HEK293 (cell line): ENCODE data around the gene UBA7.

Experiments used
- CTCF ChIA-PET: fragments of 350-600 bp; formaldehyde crosslinking; extraction: SDS; loops from one replicate; lab custom pipeline; 2021; ENCODE audit warnings: antibody characterized with exemption; lab: Yijun Ruan, JAX
- POLR2A ChIA-PET: fragments of 300-600 bp; formaldehyde crosslinking; extraction: SDS; loops from one replicate; lab custom pipeline; 2020; ENCODE audit warnings: antibody characterized with exemption, inconsistent platforms; lab: Yijun Ruan, JAX
- H3K27ac ChIP-seq: fragments of 200-500 bp; sonication (Bioruptor generic); 2 replicates; pipeline ENCODE4 v1.5.1; 2014; ENCODE audit warnings: low read depth, low read length, control low read depth, inconsistent platforms; ENCODE audit errors: extremely low read depth
- H3K36me3 ChIP-seq, 2 experiments: fragments of 200-500 bp in 1 of 2; sonication (Bioruptor generic) in 1 of 2; 1 replicate in 1 of 2; 2 replicates in 1 of 2; pipeline ENCODE4 v1.5.1; 2014 to 2017; ENCODE audit warnings: inconsistent platforms in 2 of 2, low read length in 2 of 2; ENCODE audit not compliant: control insufficient read depth in 2 of 2, insufficient read depth in 1 of 2
- H3K4me1 ChIP-seq: fragments of 200-500 bp; sonication (Bioruptor generic); 2 replicates; pipeline ENCODE4 v1.5.1; 2014; ENCODE audit warnings: mild to moderate bottlenecking, low read length, inconsistent platforms; ENCODE audit not compliant: control insufficient read depth, insufficient read depth
- H3K4me3 ChIP-seq: 2 replicates; pipeline ENCODE4 v1.5.1; 2011; ENCODE audit warnings: low read depth, mild to moderate bottlenecking, control low read depth, low read length, moderate library complexity
- H3K9me3 ChIP-seq: fragments of 200-500 bp; sonication (Bioruptor generic); 2 replicates; pipeline ENCODE4 v1.5.1; 2014; ENCODE audit warnings: low read depth, low read length, inconsistent platforms; ENCODE audit not compliant: control insufficient read depth, insufficient read depth
- GLIS1 ChIP-seq: fragments of 450-650 bp; formaldehyde crosslinking; IDR thresholded peaks from 2 replicates; pipeline ENCODE4 v1.5.1; 2016; ENCODE audit warnings: missing biosample characterization, missing genetic modification characterization
- KLF16 ChIP-seq: fragments of 450-650 bp; formaldehyde crosslinking; IDR thresholded peaks from 2 replicates; pipeline ENCODE4 v1.5.1; 2017; ENCODE audit warnings: missing biosample characterization, missing genetic modification characterization
- KLF8 ChIP-seq: fragments of 450-650 bp; formaldehyde crosslinking; IDR thresholded peaks from 2 replicates; pipeline ENCODE4 v1.5.1; 2016; ENCODE audit warnings: missing biosample characterization, missing genetic modification characterization
- SCRT2 ChIP-seq: fragments of 450-650 bp; formaldehyde crosslinking; IDR thresholded peaks from 2 replicates; pipeline ENCODE4 v1.5.1; 2016; ENCODE audit warnings: missing biosample characterization, missing genetic modification characterization
- SP2 ChIP-seq: fragments of 450-650 bp; formaldehyde crosslinking; IDR thresholded peaks from 2 replicates; pipeline ENCODE4 v1.5.1; 2016; ENCODE audit warnings: missing biosample characterization, missing genetic modification characterization
- ZBTB17 ChIP-seq: fragments of 450-650 bp; formaldehyde crosslinking; IDR thresholded peaks from 2 replicates; pipeline ENCODE4 v1.5.1; 2016; ENCODE audit warnings: missing biosample characterization, missing genetic modification characterization
- ZBTB7A ChIP-seq: fragments of 450-650 bp; formaldehyde crosslinking; IDR thresholded peaks from 2 replicates; pipeline ENCODE4 v1.5.1; 2016; ENCODE audit warnings: low read depth, missing biosample characterization, missing genetic modification characterization
- ZBTB8A ChIP-seq: fragments of 450-650 bp; formaldehyde crosslinking; IDR thresholded peaks from 2 replicates; pipeline ENCODE4 v1.5.1; 2016; ENCODE audit warnings: missing biosample characterization, missing genetic modification characterization
- ZEB2 ChIP-seq: fragments of 450-650 bp; formaldehyde crosslinking; IDR thresholded peaks from 2 replicates; pipeline ENCODE4 v1.5.1; 2016; ENCODE audit warnings: missing biosample characterization, missing genetic modification characterization
- ZFP41 ChIP-seq: fragments of 450-650 bp; formaldehyde crosslinking; IDR thresholded peaks from 2 replicates; pipeline ENCODE4 v1.5.1; 2016; ENCODE audit warnings: missing biosample characterization, missing genetic modification characterization, borderline replicate concordance
- ZNF2 ChIP-seq: fragments of 450-650 bp; formaldehyde crosslinking; IDR thresholded peaks from 2 replicates; pipeline ENCODE4 v1.5.1; 2016; ENCODE audit warnings: missing biosample characterization, missing genetic modification characterization
- ZNF202 ChIP-seq: fragments of 450-650 bp; formaldehyde crosslinking; IDR thresholded peaks from 2 replicates; pipeline ENCODE4 v1.5.1; 2016; ENCODE audit warnings: missing biosample characterization, missing genetic modification characterization, borderline replicate concordance
- ZNF23 ChIP-seq: fragments of 450-650 bp; formaldehyde crosslinking; IDR thresholded peaks from 2 replicates; pipeline ENCODE4 v1.5.1; 2016; ENCODE audit warnings: missing biosample characterization, missing genetic modification characterization, borderline replicate concordance
- ZNF433 ChIP-seq: fragments of 450-650 bp; formaldehyde crosslinking; IDR thresholded peaks from 2 replicates; pipeline ENCODE4 v1.5.1; 2016; ENCODE audit warnings: missing biosample characterization, missing genetic modification characterization, low read depth
- ZNF473 ChIP-seq: fragments of 450-650 bp; formaldehyde crosslinking; IDR thresholded peaks from 2 replicates; pipeline ENCODE4 v1.5.1; 2017; ENCODE audit warnings: missing biosample characterization, missing genetic modification characterization
- ZNF501 ChIP-seq: fragments of 450-650 bp; formaldehyde crosslinking; IDR thresholded peaks from 2 replicates; pipeline ENCODE4 v1.5.1; 2016; ENCODE audit warnings: missing biosample characterization, missing genetic modification characterization
- ZNF514 ChIP-seq: fragments of 450-650 bp; formaldehyde crosslinking; IDR thresholded peaks from 2 replicates; pipeline ENCODE4 v1.5.1; 2016; ENCODE audit warnings: missing biosample characterization, missing genetic modification characterization
- ZNF629 ChIP-seq: fragments of 450-650 bp; formaldehyde crosslinking; IDR thresholded peaks from 2 replicates; pipeline ENCODE4 v1.5.1; 2017; ENCODE audit warnings: missing biosample characterization, missing genetic modification characterization
- ZNF654 ChIP-seq: fragments of 450-650 bp; formaldehyde crosslinking; IDR thresholded peaks from 2 replicates; pipeline ENCODE4 v1.5.1; 2016; ENCODE audit warnings: low read depth, missing biosample characterization, missing genetic modification characterization
- ZSCAN30 ChIP-seq: fragments of 450-650 bp; IDR thresholded peaks from 2 replicates; pipeline ENCODE4 v1.5.1; 2018; ENCODE audit warnings: missing biosample characterization, mild to moderate bottlenecking, missing genetic modification characterization, moderate library complexity
- TF ChIP-seq, protein P1 (sequence below): fragments of 450-650 bp; formaldehyde crosslinking; IDR thresholded peaks from 2 replicates; pipeline ENCODE4 v1.5.1; 2016; ENCODE audit warnings: missing biosample characterization, missing genetic modification characterization
- TF ChIP-seq, protein P2 (sequence below): fragments of 450-650 bp; formaldehyde crosslinking; IDR thresholded peaks from 2 replicates; pipeline ENCODE4 v1.5.1; 2016; ENCODE audit warnings: missing biosample characterization, missing genetic modification characterization
- TF ChIP-seq, protein P3 (sequence below): fragments of 450-650 bp; formaldehyde crosslinking; IDR thresholded peaks from 2 replicates; pipeline ENCODE4 v1.5.1; 2016; ENCODE audit warnings: missing biosample characterization, missing genetic modification characterization

The UBA7 gene

DNA sequence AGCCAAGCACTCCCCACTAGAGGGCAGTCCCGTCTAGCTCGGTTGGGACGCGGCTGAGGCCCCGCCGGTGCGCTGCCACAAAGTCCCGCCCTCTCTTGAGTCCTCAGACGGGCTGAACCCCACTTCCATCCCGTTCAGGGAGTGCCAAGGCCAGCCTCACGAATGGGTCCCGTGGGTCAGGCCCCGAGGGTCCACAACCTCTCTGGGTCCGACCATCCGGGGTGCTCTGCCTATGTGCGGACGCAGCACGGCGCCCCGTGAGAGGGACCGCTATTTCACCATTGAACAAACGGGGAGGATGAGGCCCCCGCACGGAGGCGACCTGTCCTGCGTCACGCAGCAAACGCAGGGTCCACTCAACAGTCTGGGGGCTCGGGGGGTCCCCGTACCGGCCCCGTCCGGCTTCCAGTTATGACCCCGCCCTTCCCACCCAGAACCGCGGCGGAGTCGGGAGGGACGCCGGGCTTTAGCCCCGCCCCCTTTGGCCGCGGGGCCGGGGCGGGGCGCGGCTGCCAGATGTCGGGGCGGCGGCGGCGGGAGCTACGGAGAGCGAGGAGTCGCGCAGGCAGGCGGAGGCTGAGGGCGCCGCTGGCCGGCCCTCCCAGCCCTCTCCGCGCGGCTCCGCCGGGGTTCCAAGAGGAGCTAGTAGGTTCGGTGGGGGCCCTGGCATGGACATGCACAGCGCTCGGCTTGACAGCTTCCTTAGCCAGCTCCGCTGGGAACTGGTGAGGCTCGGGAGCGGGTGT lies 10.9 kb downstream of the UBA7 start, which contains the start of gene INKA1 (continued):
- peak; percentile 33 for TF ChIP-seq ZBTB8A (tag by site-specific recombination)
- TF ChIP-seq ZBTB7A (tag by site-specific recombination), result peak; percentile 47; the same call in 1 of the 2 replicates
- TF ChIP-seq, protein P1, sequence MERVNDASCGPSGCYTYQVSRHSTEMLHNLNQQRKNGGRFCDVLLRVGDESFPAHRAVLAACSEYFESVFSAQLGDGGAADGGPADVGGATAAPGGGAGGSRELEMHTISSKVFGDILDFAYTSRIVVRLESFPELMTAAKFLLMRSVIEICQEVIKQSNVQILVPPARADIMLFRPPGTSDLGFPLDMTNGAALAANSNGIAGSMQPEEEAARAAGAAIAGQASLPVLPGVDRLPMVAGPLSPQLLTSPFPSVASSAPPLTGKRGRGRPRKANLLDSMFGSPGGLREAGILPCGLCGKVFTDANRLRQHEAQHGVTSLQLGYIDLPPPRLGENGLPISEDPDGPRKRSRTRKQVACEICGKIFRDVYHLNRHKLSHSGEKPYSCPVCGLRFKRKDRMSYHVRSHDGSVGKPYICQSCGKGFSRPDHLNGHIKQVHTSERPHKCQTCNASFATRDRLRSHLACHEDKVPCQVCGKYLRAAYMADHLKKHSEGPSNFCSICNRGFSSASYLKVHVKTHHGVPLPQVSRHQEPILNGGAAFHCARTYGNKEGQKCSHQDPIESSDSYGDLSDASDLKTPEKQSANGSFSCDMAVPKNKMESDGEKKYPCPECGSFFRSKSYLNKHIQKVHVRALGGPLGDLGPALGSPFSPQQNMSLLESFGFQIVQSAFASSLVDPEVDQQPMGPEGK, result peak; percentile 68
- no peak for TF ChIP-seq SCRT2 (tag by site-specific recombination)
- no peak for TF ChIP-seq ZNF23
- TF ChIP-seq, protein P2, sequence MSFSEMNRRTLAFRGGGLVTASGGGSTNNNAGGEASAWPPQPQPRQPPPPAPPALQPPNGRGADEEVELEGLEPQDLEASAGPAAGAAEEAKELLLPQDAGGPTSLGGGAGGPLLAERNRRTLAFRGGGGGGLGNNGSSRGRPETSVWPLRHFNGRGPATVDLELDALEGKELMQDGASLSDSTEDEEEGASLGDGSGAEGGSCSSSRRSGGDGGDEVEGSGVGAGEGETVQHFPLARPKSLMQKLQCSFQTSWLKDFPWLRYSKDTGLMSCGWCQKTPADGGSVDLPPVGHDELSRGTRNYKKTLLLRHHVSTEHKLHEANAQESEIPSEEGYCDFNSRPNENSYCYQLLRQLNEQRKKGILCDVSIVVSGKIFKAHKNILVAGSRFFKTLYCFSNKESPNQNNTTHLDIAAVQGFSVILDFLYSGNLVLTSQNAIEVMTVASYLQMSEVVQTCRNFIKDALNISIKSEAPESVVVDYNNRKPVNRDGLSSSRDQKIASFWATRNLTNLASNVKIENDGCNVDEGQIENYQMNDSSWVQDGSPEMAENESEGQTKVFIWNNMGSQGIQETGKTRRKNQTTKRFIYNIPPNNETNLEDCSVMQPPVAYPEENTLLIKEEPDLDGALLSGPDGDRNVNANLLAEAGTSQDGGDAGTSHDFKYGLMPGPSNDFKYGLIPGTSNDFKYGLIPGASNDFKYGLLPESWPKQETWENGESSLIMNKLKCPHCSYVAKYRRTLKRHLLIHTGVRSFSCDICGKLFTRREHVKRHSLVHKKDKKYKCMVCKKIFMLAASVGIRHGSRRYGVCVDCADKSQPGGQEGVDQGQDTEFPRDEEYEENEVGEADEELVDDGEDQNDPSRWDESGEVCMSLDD, result peak; percentile 96
- 0 out of 2 replicates have a peak, but pooled peaks have one; percentile 28 for TF ChIP-seq ZSCAN30 (tag by site-specific recombination)
- peak; percentile 57 for TF ChIP-seq SP2 (tag by site-specific recombination)
- TF ChIP-seq ZNF514, result no peak
- peak; percentile 64; the same call in 1 of the 2 replicates for TF ChIP-seq KLF16 (tag by site-specific recombination)
- peak; percentile 72 for TF ChIP-seq ZNF654
- TF ChIP-seq GLIS1 (tag by site-specific recombination), result peak; percentile 28; the same call in 1 of the 2 replicates
- no peak for TF ChIP-seq ZNF473 (tag by site-specific recombination)
- TF ChIP-seq ZBTB17 (tag by site-specific recombination), result peak; percentile 57; the same call in 1 of the 2 replicates
- no peak for TF ChIP-seq ZNF202 (tag by site-specific recombination)
- peak; percentile 76; the same call in 1 of the 2 replicates for TF ChIP-seq ZEB2 (tag by site-specific recombination)
- peak; percentile 46; the same call in 1 of the 2 replicates for TF ChIP-seq KLF8 (tag by site-specific recombination)
- TF ChIP-seq ZFP41, result no peak
- 0 out of 2 replicates have a peak, but pooled peaks have one; percentile 40 for TF ChIP-seq ZNF629 (tag by site-specific recombination)
- peak; percentile 92 for TF ChIP-seq ZNF2 (tag by site-specific recombination)
- TF ChIP-seq ZNF501 (tag by site-specific recombination), result peak; percentile 68; the same call in 1 of the 2 replicates

DNA sequence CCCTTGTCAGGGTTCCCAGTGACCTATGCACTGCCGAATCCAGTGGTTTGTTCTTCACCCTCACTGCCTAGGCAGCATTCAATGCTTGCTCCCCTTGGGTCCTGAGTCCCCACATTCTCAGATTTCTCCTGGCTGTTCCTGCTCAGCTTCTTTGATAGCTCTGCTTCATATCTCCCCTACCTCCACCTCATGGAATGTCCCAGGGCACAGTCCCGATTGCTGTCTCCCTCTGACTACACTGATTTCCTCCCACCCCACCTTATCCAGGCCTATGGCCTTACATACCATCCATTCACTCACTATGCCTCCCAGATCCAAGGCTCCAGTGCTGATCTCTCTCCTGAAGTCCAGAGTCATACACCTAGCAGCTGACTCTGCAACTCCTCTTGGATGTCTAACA lies 12.6 kb downstream of the UBA7 start:
- H3K9me3 ChIP-seq, result no peaks in the 10 kb centered on the region
- TF ChIP-seq ZNF433 (tag by site-specific recombination), result no peak
- TF ChIP-seq, protein P3, sequence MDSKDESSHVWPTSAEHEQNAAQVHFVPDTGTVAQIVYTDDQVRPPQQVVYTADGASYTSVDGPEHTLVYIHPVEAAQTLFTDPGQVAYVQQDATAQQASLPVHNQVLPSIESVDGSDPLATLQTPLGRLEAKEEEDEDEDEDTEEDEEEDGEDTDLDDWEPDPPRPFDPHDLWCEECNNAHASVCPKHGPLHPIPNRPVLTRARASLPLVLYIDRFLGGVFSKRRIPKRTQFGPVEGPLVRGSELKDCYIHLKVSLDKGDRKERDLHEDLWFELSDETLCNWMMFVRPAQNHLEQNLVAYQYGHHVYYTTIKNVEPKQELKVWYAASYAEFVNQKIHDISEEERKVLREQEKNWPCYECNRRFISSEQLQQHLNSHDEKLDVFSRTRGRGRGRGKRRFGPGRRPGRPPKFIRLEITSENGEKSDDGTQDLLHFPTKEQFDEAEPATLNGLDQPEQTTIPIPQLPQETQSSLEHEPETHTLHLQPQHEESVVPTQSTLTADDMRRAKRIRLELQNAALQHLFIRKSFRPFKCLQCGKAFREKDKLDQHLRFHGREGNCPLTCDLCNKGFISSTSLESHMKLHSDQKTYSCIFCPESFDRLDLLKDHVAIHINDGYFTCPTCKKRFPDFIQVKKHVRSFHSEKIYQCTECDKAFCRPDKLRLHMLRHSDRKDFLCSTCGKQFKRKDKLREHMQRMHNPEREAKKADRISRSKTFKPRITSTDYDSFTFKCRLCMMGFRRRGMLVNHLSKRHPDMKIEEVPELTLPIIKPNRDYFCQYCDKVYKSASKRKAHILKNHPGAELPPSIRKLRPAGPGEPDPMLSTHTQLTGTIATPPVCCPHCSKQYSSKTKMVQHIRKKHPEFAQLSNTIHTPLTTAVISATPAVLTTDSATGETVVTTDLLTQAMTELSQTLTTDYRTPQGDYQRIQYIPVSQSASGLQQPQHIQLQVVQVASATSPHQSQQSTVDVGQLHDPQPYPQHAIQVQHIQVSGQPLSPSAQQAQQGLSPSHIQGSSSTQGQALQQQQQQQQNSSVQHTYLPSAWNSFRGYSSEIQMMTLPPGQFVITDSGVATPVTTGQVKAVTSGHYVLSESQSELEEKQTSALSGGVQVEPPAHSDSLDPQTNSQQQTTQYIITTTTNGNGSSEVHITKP (tag by site-specific recombination), result peak; percentile 57
- TF ChIP-seq ZBTB17 (tag by site-specific recombination), result 0 out of 2 replicates have a peak, but pooled peaks have one; percentile 31
- H3K4me3 ChIP-seq, result no peak overlapping the region
- CTCF ChIA-PET, result interaction anchor here (0.9 to 3.1 kb wide), 4 partner anchors 19 to 262 kb away, joined by 3 to 29 read pairs (median 4); no protein-coding TSS in a partner anchor
- H3K27ac ChIP-seq, result no peak overlapping the region
- no peaks in the 10 kb centered on the region for H3K4me1 ChIP-seq
- POLR2A ChIA-PET, result interaction anchor here (0.6 kb wide), 1 partner anchor 25 kb away, joined by 3 read pairs; no protein-coding TSS in a partner anchor
- H3K36me3 ChIP-seq, result no peaks in the 10 kb centered on the region
